PFSK-1 (cell line): Measurements from ENCODE around the gene CPVL.

Experiments used
- FOXP2 ChIP-seq: optimal IDR thresholded peaks from 2 replicates; pipeline ENCODE3; 2011; ENCODE audit warnings: borderline replicate concordance, control low read depth, inconsistent platforms; ENCODE audit not compliant: insufficient read depth; ENCODE audit errors: extremely low read length, extremely low read depth
- POLR2AphosphoS5 ChIP-seq: IDR thresholded peaks from 2 replicates; pipeline ENCODE4 v1.6.1; 2012; ENCODE audit warnings: low read depth, mild to moderate bottlenecking, control low read depth, low read length, moderate library complexity
- SIN3A ChIP-seq: IDR thresholded peaks from 2 replicates; pipeline ENCODE4 v1.6.1; 2012; ENCODE audit warnings: mild to moderate bottlenecking, low read length, moderate library complexity, borderline replicate concordance; ENCODE audit not compliant: insufficient read depth
- TAF1 ChIP-seq: IDR thresholded peaks from 2 replicates; pipeline ENCODE4 v1.6.1; 2012; ENCODE audit warnings: low read length, control low read depth, borderline replicate concordance; ENCODE audit not compliant: insufficient read depth
- TF ChIP-seq, protein P1 (sequence below), 2 experiments: IDR thresholded peaks; 2 replicates each; pipeline versions ENCODE4 v1.6.1 to v1.8.0; 2011 to 2012; ENCODE audit warnings: low read depth in 2 of 2, low read length in 2 of 2, control low read depth in 1 of 2, inconsistent platforms in 1 of 2, mild to moderate bottlenecking in 1 of 2, moderate library complexity in 1 of 2; ENCODE audit not compliant: insufficient read depth in 1 of 2

CPVL gene

DNA sequence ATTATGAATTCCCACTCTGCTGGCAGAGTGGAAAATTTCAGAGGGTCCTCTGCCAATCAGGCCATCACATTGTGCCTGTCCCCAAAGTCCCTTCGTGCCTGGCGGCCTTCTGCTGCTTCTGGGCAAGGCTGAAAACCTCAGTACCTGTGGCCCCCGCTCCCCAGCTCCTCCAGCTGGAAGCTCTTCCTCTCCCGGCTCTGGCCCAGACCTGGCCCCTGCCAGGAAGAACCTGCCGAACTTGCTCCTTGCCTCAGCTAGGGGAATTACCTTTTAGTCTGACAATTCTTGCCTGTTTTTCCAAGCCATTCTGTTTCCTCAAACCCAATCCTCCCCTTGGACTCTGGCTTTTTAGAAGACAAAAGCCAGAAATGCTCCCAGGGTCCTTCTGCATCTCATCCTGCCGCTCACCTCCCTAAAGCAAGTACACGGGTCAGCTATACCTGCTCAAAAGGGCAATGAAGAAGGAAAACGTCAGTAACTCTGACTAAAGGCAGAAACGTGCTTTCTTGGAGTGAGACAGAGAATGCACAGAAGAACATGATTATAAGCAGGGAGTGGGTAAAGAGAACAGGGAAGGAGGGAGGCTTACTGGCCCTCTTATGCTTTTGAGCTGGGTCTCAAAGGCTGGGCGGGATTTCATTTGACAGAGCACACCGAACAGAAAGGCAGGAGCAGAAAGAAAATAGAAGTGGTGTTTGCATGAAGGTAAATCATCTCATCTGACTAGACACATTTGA, 160.1 kb downstream of the CPVL start:
- no peak for TF ChIP-seq FOXP2
- TF ChIP-seq TAF1 = no peak
- TF ChIP-seq SIN3A = no peak
- no peak for TF ChIP-seq POLR2AphosphoS5
- TF ChIP-seq, protein P1, sequence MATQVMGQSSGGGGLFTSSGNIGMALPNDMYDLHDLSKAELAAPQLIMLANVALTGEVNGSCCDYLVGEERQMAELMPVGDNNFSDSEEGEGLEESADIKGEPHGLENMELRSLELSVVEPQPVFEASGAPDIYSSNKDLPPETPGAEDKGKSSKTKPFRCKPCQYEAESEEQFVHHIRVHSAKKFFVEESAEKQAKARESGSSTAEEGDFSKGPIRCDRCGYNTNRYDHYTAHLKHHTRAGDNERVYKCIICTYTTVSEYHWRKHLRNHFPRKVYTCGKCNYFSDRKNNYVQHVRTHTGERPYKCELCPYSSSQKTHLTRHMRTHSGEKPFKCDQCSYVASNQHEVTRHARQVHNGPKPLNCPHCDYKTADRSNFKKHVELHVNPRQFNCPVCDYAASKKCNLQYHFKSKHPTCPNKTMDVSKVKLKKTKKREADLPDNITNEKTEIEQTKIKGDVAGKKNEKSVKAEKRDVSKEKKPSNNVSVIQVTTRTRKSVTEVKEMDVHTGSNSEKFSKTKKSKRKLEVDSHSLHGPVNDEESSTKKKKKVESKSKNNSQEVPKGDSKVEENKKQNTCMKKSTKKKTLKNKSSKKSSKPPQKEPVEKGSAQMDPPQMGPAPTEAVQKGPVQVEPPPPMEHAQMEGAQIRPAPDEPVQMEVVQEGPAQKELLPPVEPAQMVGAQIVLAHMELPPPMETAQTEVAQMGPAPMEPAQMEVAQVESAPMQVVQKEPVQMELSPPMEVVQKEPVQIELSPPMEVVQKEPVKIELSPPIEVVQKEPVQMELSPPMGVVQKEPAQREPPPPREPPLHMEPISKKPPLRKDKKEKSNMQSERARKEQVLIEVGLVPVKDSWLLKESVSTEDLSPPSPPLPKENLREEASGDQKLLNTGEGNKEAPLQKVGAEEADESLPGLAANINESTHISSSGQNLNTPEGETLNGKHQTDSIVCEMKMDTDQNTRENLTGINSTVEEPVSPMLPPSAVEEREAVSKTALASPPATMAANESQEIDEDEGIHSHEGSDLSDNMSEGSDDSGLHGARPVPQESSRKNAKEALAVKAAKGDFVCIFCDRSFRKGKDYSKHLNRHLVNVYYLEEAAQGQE (IDR thresholded peaks at IDR 0.05; ENCODE audit: insufficient read depth in 1 of 2, low read depth in 2 of 2, low read length in 2 of 2) = no peak

DNA sequence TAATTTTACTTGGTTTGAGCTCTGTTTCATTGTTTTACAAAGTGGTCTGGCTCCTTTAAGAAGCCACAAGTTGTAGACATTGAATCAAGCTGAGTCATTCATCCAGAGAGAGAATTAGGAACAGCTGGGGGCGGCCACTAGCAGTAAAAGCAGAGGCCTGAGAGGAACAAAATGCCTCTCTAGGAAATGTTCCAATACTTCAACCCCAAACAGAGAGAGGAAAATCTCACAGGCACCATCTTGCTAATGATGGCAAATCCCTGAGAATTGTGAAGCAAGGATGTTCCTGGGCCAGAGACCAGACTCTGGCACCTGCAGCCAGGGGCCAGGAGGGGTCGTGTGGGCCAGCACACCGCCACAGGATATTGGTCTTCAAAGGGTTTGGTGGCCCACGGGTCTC, 161.7 kb downstream of the CPVL start:
- no peak for TF ChIP-seq POLR2AphosphoS5
- no peak for TF ChIP-seq SIN3A
- no peak for TF ChIP-seq TAF1
- TF ChIP-seq FOXP2 = no peak
- TF ChIP-seq, protein P1 (IDR thresholded peaks at IDR 0.05; ENCODE audit: insufficient read depth in 1 of 2, low read depth in 2 of 2, low read length in 2 of 2) = no peak

DNA sequence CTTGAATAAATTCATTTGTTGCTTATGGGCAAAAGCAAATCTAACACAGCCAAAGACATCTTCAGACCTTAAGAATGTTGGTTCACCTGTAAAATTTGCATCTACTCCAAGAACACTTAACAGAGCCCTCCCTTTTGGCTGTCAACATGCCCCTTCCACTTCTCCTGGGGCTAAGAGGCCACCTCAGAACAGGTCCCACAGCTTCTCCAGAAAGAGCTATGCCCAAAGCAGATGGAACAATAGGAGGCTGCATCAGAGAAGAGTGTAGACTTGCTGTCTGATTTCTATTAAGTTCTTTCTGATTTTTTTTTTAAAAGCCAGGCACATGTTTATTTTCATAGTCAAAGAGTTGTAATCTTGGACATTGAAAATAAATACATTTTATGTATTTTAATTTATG, 162.1 kb downstream of the CPVL start:
- TF ChIP-seq FOXP2 (no peak), POLR2AphosphoS5 (no peak), TAF1 (no peak), SIN3A (no peak)
- TF ChIP-seq, protein P1 (IDR thresholded peaks at IDR 0.05; ENCODE audit: insufficient read depth in 1 of 2, low read depth in 2 of 2, low read length in 2 of 2) = no peak

DNA sequence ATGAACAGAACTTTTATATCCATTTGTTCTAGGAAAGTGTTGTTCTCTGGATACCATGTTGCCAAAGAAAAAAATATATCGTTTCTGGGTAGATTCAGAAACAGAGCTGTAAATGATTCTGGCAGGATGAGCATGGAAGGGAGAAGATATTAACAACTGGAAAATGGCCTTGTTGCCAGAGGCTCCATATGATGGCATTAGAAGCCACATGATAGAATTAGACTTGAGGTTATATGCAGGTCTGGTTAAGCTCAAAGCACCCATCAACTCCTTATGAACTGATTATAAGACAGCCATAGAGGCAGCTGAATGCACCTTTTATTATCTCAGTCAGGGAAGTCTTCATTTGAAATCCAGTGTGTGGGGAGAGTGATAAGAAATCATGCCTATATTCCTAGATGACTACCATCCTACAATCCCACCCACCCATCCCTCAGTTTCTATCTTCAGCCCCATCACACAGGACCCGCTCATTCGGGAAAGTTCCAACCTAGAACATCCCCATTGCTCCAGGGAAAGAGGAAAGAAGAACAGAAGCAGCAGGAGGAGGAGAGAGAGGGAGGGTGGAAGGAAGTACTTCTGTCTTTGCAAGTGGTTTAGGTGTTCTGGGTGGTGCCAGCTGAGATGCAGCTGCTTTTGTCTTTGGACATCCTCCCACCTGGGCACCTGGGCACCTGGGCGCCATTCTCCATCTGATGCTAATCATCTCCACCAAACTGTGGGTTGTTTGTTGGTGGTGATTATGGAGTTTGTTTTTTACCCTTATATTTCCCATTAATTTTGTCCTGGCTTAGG, 162.7 kb downstream of the CPVL start:
- no peak for TF ChIP-seq TAF1
- no peak for TF ChIP-seq FOXP2
- TF ChIP-seq, protein P1 (IDR thresholded peaks at IDR 0.05; ENCODE audit: insufficient read depth in 1 of 2, low read depth in 2 of 2, low read length in 2 of 2) = no peak
- no peak for TF ChIP-seq POLR2AphosphoS5
- TF ChIP-seq SIN3A = no peak
